Fibroblast of lung (primary cell): Measurements from ENCODE around the gene NRG2. TPM values are rescaled to one million over a fixed set of nuclear protein-coding genes. Genes with fewer than 3 reads are reported as not detected.

Source experiments
- DNase-seq, 2 donors: peaks; one replicate each; pipeline versions ENCODE4 v3.0.0 to v3.0.0-alpha.2; 2010; ENCODE audit warnings: low read depth in 2 of 2
- H2AFZ ChIP-seq: 2 replicates; pipeline ENCODE4 v1.5.1; 2012; ENCODE audit warnings: low read length, control low read depth, inconsistent platforms
- H3K27ac ChIP-seq: 2 replicates; pipeline ENCODE4 v1.5.1; 2011; ENCODE audit warnings: low read length, control low read depth; ENCODE audit not compliant: insufficient read depth
- H3K27me3 ChIP-seq: 2 replicates; pipeline ENCODE4 v1.5.1; 2011; ENCODE audit warnings: mild to moderate bottlenecking, low read length; ENCODE audit not compliant: control insufficient read depth, insufficient read depth
- H3K36me3 ChIP-seq: 2 replicates; pipeline ENCODE4 v1.5.1; 2011; ENCODE audit warnings: low read length; ENCODE audit not compliant: control insufficient read depth, insufficient read depth
- H3K4me1 ChIP-seq: 2 replicates; pipeline ENCODE4 v1.5.1; 2011; ENCODE audit warnings: low read length; ENCODE audit not compliant: control insufficient read depth, insufficient read depth; ENCODE audit errors: extremely low read depth
- H3K4me2 ChIP-seq: 2 replicates; pipeline ENCODE4 v1.5.1; 2011; ENCODE audit warnings: low read length, control low read depth; ENCODE audit not compliant: insufficient read depth; ENCODE audit errors: extremely low read depth
- H3K4me3 ChIP-seq, 4 experiments: fragments of 200-600 bp in 1 of 4; sonication (generic) in 1 of 4; replicated peaks in 1 of 4; 2 replicates each; pipeline ENCODE4 v1.5.1; 2011 to 2016; ENCODE audit warnings: low read length in 4 of 4, low read depth in 3 of 4, mild to moderate bottlenecking in 3 of 4, control low read depth in 2 of 4, inconsistent platforms in 1 of 4, mixed read lengths in 1 of 4; ENCODE audit not compliant: insufficient read depth in 1 of 4; ENCODE audit errors: control extremely low read depth in 1 of 4
- H3K79me2 ChIP-seq: 2 replicates; pipeline ENCODE4 v1.5.1; 2012; ENCODE audit warnings: mild to moderate bottlenecking, low read length, inconsistent platforms; ENCODE audit not compliant: control insufficient read depth, insufficient read depth
- H3K9ac ChIP-seq: 2 replicates; pipeline ENCODE4 v1.5.1; 2011; ENCODE audit warnings: mild to moderate bottlenecking, low read length, control low read depth; ENCODE audit not compliant: insufficient read depth
- H3K9me3 ChIP-seq: 2 replicates; pipeline ENCODE4 v1.5.1; 2012; ENCODE audit warnings: low read depth, low read length; ENCODE audit not compliant: control insufficient read depth, insufficient read depth
- H4K20me1 ChIP-seq: 2 replicates; pipeline ENCODE4 v1.5.1; 2011; ENCODE audit warnings: low read length; ENCODE audit not compliant: control insufficient read depth, insufficient read depth; ENCODE audit errors: extremely low read depth
- CTCF ChIP-seq, 2 donors: IDR thresholded peaks in 1 of 2; conservative IDR thresholded peaks in 1 of 2; 1 replicate in 1 of 2; 2 replicates in 1 of 2; pipeline ENCODE4 v1.5.1; 2011 to 2012; ENCODE audit warnings: low read length in 2 of 2, control low read depth in 1 of 2, inconsistent platforms in 1 of 2, low read depth in 1 of 2, mild to moderate bottlenecking in 1 of 2
- EZH2 ChIP-seq: IDR thresholded peaks from 2 replicates; pipeline ENCODE4 v1.5.1; 2012; ENCODE audit warnings: low read length, control low read depth, mild to moderate bottlenecking; ENCODE audit errors: missing control alignments
- polyA plus RNA-seq, 2 donors: library from polyadenylated mRNA; depleted of rRNA in 1 of 2; stranded (reverse) in 1 of 2; unstranded in 1 of 2; fragments of >200 nt; gene quantifications; 2 replicates each; pipeline ENCODE4 v1.2.1, GENCODE V29; 2011 to 2012; ENCODE audit warnings: missing spikeins in 1 of 2
- total RNA-seq: library from RNA; depleted of rRNA; stranded (reverse); fragments of >200 nt; gene quantifications from 2 replicates; pipeline ENCODE4 v1.2.1, GENCODE V29; 2014

NRG2 gene
- total and polyA plus RNA-seq, 2 donors (not counting 1 experiment from before 2014, with no cell fraction given), result 0.28 to 1.3 TPM

- Histone ChIP-seq H3K79me2 (no peaks in the 10 kb centered on the region), H3K4me3 (no peak overlapping the region), H3K27ac (no peak overlapping the region), H2AFZ (no peak overlapping the region), H3K4me1 (no peaks in the 10 kb centered on the region), H3K4me2 (no peak overlapping the region), H3K9ac (no peak overlapping the region), H3K27me3 (no peaks in the 10 kb centered on the region), H3K36me3 (no peaks in the 10 kb centered on the region), H3K9me3 (no peaks in the 10 kb centered on the region), H4K20me1 (no peaks in the 10 kb centered on the region)
- DNase-seq, result no peak
- TF ChIP-seq CTCF (conservative IDR thresholded peaks at IDR 0.05 in 1 of 2, IDR thresholded peaks at IDR 0.05 in 1 of 2; ENCODE audit: low read depth in 1 of 2, low read length in 2 of 2), result no peak
- TF ChIP-seq EZH2, result no peak
Measured at GRCh38 chr5:139811274-139811607, 231.9 kb downstream of the NRG2 start.

- no peak overlapping the region for H3K4me2 ChIP-seq
- no peaks in the 10 kb centered on the region for H3K9me3 ChIP-seq
- no peak for DNase-seq
- no peak overlapping the region for H3K9ac ChIP-seq
- no peak overlapping the region for H3K4me3 ChIP-seq
- no peaks in the 10 kb centered on the region for H3K4me1 ChIP-seq
- H3K27me3 ChIP-seq, result no peaks in the 10 kb centered on the region
- H4K20me1 ChIP-seq, result no peaks in the 10 kb centered on the region
- H2AFZ ChIP-seq, result no peak overlapping the region
- no peaks in the 10 kb centered on the region for H3K36me3 ChIP-seq
- no peak overlapping the region for H3K27ac ChIP-seq
- no peaks in the 10 kb centered on the region for H3K79me2 ChIP-seq
- TF ChIP-seq EZH2 (no peak), CTCF (conservative IDR thresholded peaks at IDR 0.05 in 1 of 2, IDR thresholded peaks at IDR 0.05 in 1 of 2; ENCODE audit: low read depth in 1 of 2, low read length in 2 of 2) (no peak)
Measured at GRCh38 chr5:139810341-139811273, 232.5 kb downstream of the NRG2 start.

GRCh38 chr5:139809331-139809810, 233.7 kb downstream of the NRG2 start:
- Histone ChIP-seq H3K79me2 (no peaks in the 10 kb centered on the region), H2AFZ (no peak overlapping the region), H3K4me1 (no peaks in the 10 kb centered on the region), H3K9ac (no peak overlapping the region), H3K27ac (no peak overlapping the region), H3K27me3 (peaks cover 2% of the 10 kb centered on the region), H4K20me1 (no peaks in the 10 kb centered on the region), H3K36me3 (no peaks in the 10 kb centered on the region), H3K9me3 (no peaks in the 10 kb centered on the region), H3K4me3 (no peak overlapping the region), H3K4me2 (no peak overlapping the region)
- no peak for DNase-seq
- TF ChIP-seq CTCF (conservative IDR thresholded peaks at IDR 0.05 in 1 of 2, IDR thresholded peaks at IDR 0.05 in 1 of 2; ENCODE audit: low read depth in 1 of 2, low read length in 2 of 2) (no peak), EZH2 (no peak)
